Measurements from ENCODE around the gene SNCA.

DNA sequence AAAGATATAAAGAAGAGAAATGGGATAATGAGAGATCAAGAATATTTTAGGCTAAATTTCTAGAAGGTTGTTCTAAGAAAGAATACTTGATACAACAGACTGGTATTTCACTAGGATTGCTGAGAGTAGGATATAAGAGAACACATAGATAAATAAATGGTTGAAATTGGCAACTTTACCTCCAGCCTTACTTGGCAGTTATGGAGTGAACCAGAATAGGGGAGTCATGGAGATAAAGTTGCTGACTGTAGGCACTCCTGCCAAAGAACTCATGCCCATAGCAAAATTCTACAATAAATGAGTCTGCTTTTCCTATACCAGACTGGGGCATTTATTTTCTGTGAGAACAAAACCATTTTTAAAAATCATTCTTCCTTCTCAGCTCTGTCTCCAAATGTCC is 31.3 kb upstream of the SNCA start:
- TF ChIP-seq, protein P1, sequence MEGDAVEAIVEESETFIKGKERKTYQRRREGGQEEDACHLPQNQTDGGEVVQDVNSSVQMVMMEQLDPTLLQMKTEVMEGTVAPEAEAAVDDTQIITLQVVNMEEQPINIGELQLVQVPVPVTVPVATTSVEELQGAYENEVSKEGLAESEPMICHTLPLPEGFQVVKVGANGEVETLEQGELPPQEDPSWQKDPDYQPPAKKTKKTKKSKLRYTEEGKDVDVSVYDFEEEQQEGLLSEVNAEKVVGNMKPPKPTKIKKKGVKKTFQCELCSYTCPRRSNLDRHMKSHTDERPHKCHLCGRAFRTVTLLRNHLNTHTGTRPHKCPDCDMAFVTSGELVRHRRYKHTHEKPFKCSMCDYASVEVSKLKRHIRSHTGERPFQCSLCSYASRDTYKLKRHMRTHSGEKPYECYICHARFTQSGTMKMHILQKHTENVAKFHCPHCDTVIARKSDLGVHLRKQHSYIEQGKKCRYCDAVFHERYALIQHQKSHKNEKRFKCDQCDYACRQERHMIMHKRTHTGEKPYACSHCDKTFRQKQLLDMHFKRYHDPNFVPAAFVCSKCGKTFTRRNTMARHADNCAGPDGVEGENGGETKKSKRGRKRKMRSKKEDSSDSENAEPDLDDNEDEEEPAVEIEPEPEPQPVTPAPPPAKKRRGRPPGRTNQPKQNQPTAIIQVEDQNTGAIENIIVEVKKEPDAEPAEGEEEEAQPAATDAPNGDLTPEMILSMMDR (IDR thresholded peaks at IDR 0.05): no peak
- TF ChIP-seq ZFX (IDR thresholded peaks at IDR 0.05; ENCODE audit: borderline replicate concordance): no peak

All from 22Rv1 (cell line).